Epidermal melanocyte (primary cell): ENCODE results near the gene TMEM270.

Experiments
- DNase-seq: peaks from one replicate; pipeline ENCODE4 v3.0.0; 2011; ENCODE audit warnings: low spot score; ENCODE audit not compliant: insufficient read length

TMEM270 gene

GRCh38 chr7:73904219-73905137 is 43.5 kb downstream of the TMEM270 start:
- DNase-seq, result no peak

GRCh38 chr7:73905360-73905759 is 44.4 kb downstream of the TMEM270 start:
- no peak for DNase-seq

- no peak for DNase-seq
Measured at GRCh38 chr7:73906874-73907273, 45.9 kb downstream of the TMEM270 start.

- peak; percentile 8 for DNase-seq
Measured at GRCh38 chr7:73907554-73908122, 46.7 kb downstream of the TMEM270 start.

- DNase-seq, result peak; percentile 12
Measured at GRCh38 chr7:73908123-73908611, 47.2 kb downstream of the TMEM270 start.

- DNase-seq, result peak; percentile 15
Measured at GRCh38 chr7:73909051-73909941, 48.3 kb downstream of the TMEM270 start.

- no peak for DNase-seq
Measured at GRCh38 chr7:73909996-73910395, 49.0 kb downstream of the TMEM270 start.

GRCh38 chr7:73912223-73912622 is 51.3 kb downstream of the TMEM270 start:
- DNase-seq, result peak; percentile 4
